Skeletal muscle cell (primary cell): Measurements from ENCODE around the gene GALNT5.
"Not testable (repeated sequence)": the region's sequence is repeated elsewhere in the genome, so short reads cannot be mapped to it uniquely, and the experiment has no call there.

Source experiments
- DNase-seq: peaks from one replicate; pipeline ENCODE4 v3.0.0-alpha.2; 2010; ENCODE audit warnings: low read depth
- H3K4me3 ChIP-seq: 2 replicates; pipeline ENCODE4 v1.5.1; 2011; ENCODE audit warnings: low read depth, mild to moderate bottlenecking, control low read depth, low read length, moderate library complexity

Gene GALNT5

GRCh38 chr2:157279311-157279710 is 21.8 kb downstream of the GALNT5 start:
- not testable (repeated sequence) for DNase-seq, H3K4me3 ChIP-seq

DNA sequence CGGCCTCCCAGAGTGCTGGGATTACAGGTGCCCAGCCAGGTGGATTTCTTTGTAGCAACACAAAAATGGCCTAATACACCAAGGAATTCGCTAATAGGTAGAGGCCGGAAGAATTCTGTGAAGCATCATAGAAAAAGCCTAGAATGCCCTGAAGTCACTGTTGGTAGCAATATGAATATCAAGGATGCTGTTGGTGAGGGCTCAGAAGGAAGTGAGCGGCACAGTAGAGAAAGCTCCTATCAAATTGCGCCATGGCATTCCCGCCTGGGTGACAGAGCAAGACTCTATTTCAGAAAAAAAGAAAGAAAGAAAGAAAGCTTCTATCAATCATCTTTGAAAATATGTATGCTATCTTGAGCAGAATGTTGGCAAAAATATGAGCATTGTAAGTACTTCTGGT is 23.8 kb downstream of the GALNT5 start:
- no peak for DNase-seq
- H3K4me3 ChIP-seq, result no peak overlapping the region

DNA sequence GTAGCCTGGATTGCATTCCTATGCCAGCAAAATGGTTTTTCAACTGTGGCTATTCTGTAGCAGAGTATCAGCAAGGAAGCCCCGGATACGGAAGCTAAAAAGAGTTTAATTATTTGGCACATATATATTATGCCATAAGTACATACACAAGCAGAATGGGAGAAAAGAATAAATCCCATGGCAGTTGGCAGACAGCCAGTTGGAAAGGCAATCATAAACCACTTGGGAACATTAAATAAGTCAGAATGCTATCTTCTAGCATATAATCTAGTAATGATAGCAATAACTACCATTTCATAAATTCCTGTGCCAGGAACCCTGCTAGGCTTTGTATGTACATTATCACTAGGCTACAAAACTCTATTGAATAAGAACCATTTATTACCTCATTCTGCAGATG is 26.0 kb downstream of the GALNT5 start:
- no peak overlapping the region for H3K4me3 ChIP-seq
- no peak for DNase-seq

DNA sequence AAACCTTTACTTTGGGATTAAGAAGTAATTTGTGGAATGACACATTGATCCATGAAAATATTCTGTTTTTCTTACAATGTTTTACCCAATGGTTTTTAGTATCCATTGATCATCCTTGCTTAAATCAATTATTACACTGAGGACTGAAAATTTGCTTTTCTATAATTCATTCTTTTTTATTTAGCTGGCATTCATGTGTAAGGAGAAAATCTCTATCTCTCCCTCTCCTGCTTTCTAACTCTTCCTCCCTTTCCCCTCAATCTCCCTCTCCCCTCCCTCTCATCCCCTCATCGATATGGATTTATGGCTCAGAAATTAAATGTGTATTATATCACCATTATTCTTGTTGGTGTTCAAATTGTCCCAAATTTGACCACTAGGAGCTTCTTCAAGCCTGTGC is 29.7 kb downstream of the GALNT5 start:
- DNase-seq, result no peak

GRCh38 chr2:157290525-157290924 is 33.0 kb downstream of the GALNT5 start:
- no peak for DNase-seq
- H3K4me3 ChIP-seq, result no peak overlapping the region

More for the DNA sequence above, 29.7 kb downstream of the GALNT5 start:
- H3K4me3 ChIP-seq, result no peak overlapping the region

DNA sequence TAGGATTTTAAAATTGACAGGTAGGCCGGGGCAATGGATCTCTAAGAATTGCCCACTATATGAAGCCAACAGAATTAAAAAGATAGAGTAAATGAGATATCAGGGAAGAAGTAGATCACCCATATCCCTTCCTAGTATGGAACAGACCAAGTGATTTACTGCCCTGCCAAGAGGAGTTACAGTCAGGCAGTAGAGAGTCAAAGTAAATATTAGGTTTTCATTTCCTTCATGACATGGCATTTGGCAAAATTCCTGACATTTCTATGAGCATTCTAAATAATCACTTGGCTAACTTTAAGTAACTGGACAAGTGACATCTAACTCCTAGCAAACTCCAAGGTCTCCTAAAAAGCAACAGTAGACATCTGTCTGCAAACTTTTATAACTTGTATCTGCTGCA is 33.5 kb downstream of the GALNT5 start:
- H3K4me3 ChIP-seq, result no peak overlapping the region
- DNase-seq, result no peak

- no peak for DNase-seq
These were observed 35.3 kb downstream of the GALNT5 start for GRCh38 chr2:157292853-157293252.

GRCh38 chr2:157296490-157296889 is 39.0 kb downstream of the GALNT5 start:
- DNase-seq, result no peak
- no peak overlapping the region for H3K4me3 ChIP-seq

More at GRCh38 chr2:157292853-157293252, 35.3 kb downstream of the GALNT5 start:
- no peak overlapping the region for H3K4me3 ChIP-seq

- DNase-seq, result no peak
- no peak overlapping the region for H3K4me3 ChIP-seq
These were observed 39.5 kb downstream of the GALNT5 start for GRCh38 chr2:157296958-157297357.

DNA sequence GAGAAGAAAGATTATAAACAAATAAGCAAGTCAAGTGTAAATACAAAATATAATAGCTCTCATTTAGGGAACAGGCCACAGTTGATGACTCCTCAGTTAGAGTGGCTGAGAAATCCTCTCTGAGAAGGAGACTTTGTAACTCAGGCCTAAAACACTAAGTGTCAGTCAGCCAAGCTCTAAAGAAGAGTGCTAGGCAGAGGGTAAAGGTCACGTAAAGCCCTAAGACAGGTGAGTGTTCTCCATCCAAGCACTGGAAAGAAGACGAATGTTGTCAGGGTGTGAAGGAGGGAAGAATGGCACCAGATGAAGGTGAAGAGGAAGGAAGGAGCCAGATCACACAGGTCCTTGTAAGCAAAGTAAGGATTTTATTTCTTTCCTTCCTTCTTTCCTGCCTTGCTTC is 43.8 kb downstream of the GALNT5 start:
- DNase-seq, result no peak

DNA sequence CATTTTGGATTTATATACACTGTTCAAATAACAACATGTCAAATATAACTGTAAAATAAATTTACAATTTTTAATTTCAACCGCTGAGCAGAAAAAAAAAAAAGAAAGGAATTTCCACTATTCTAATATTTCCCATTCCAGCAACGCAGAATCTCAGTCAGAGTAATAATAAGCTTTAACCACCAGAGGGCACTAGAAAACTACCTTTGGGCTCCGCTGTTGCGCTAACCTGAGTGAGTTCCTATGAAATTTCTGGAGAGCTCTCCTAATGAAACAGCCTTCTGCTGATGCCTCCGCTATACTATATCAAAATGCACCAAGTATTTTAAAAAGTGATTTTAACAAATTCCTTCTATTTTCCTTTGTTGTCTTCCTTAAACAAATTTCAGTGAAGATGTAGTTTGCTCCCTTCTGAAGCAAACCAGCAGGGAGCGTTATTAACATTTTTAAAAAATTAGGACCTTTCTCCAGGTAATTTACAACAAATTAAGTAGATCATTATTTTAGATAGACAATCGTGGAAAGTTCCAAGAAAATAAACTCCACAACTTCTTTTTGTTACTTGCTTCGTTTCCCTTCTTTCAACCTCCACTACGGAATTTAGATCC is 45.1 kb downstream of the GALNT5 start:
- DNase-seq, result no peak
- no peak overlapping the region for H3K4me3 ChIP-seq

More for the DNA sequence above, 43.8 kb downstream of the GALNT5 start:
- H3K4me3 ChIP-seq, result no peak overlapping the region

DNA sequence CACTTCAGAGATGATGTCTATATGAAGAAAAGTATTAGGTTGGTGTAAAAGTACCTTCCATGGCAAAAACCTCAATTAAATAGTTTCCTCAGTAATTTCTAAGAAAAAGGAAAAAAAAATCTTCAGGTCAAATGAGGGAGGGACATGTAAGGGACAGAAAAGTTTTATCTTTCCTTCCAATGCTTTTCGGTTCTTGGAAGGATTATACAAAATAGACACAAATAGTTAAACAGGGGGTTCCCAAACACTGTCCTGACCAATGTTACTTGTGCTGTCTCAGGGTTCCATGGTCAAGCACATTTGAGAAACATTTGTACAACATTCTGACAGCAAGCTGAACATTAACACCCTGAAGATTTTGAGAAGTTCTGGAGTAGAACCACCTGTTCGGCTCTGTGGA is 46.1 kb downstream of the GALNT5 start:
- DNase-seq, result no peak
- no peak overlapping the region for H3K4me3 ChIP-seq

DNA sequence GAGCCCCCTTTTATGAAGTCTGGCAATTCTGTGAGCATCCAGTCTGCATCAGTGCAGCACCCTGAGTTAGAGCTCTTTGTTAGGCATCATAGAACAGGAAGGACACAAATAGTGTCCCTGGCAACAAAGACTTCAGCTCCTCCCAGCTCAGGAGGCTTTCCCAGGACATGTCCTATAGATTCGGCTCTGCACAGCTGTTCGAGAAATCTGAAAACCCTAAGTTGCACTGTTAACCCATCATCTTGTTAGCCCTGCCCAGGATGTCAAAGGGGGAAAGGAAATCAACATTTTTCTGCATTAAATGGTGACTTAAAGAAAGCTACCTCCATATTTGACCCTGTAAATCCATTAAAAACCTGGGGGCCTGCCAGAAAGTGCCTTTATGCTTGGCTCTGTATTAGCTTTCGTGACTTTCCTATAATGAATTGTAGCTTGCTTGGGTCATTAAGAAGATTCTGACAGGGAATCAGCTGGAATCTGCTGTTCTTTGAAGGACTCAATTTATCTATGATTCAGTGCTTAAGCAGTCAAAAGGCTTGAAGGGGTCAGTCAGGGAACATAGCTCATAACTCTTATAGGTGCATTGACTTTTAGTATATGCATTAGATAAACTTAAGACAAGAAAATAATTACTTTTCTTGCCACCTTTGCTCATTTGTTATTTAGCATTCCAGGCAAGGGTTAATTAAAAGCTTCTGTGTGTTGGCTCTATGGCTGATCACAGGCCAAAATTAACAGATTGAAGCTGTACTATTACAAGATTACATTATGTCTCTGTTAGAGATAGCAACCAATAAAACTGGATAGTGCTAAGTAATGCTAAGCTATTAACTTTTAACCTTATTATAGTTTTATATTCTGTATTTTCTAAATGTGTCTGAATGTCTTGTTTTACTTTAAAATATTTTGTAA is 47.6 kb downstream of the GALNT5 start:
- peak; percentile 32 for DNase-seq
- no peak overlapping the region for H3K4me3 ChIP-seq

- H3K4me3 ChIP-seq, result no peak overlapping the region
- DNase-seq, result no peak
These were observed 48.2 kb downstream of the GALNT5 start for GRCh38 chr2:157305723-157306110.

GRCh38 chr2:157307021-157307420 is 49.5 kb downstream of the GALNT5 start:
- H3K4me3 ChIP-seq, result no peak overlapping the region
- no peak for DNase-seq

GRCh38 chr2:157309878-157310277 is 52.4 kb downstream of the GALNT5 start:
- DNase-seq, result no peak
- no peak overlapping the region for H3K4me3 ChIP-seq

GRCh38 chr2:157311706-157312105 is 54.2 kb downstream of the GALNT5 start:
- DNase-seq, result no peak
- no peak overlapping the region for H3K4me3 ChIP-seq

DNA sequence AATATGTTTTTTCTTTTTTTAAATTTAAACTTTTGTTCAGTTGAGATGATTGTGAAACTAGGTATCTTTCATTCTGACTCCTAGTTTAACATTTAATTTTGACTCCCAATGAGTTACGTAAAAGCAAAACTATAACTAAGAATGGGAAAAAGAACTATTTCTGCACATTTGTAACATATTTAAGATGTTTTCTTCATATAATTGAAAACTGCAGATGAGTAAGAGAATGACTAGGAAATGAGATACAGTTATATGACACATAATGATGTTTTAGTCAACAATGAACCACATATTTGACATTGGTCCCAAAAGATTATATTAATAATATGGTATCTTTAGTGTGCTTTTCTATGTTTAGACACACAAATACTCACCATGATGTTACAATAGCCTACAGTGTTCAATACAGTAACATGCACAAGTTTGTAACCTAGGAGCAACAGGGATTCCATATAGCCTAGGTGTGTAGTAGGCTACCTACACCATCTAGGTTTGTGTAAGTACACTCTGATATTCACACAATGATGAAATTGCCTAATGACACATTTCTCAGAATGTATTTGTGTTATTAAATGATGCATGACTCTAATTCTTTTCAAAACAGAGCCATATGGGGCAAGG is 55.5 kb downstream of the GALNT5 start:
- DNase-seq, result no peak
- no peak overlapping the region for H3K4me3 ChIP-seq

GRCh38 chr2:157315901-157316300 is 58.4 kb downstream of the GALNT5 start:
- H3K4me3 ChIP-seq, result no peak overlapping the region
- no peak for DNase-seq

DNA sequence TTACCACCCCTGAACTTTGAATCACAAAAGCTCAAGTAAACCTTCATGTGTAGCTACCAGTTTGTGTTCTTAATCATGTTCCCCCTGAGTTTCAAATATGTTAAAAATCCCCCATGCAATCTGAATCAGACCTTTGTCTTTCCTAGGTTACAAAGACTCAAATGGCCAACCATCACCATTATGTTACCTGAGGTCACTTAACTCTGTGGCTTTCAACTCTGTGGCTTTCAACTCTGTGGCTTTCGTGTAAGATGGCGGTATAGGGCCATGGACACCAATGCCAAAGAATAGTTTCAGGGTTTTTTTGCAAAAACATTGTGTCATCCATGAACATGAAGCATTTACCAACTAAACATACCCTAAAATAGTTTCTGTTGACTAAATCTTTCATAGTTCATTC is 61.4 kb downstream of the GALNT5 start:
- no peak for DNase-seq
- H3K4me3 ChIP-seq, result no peak overlapping the region
